ENCODE data around the gene MRPL42.

- TF ChIP-seq POLR2A (IDR thresholded peaks at IDR 0.05) = no peak
- no peak for TF ChIP-seq CTCF (IDR thresholded peaks at IDR 0.05)
Observed at GRCh38 chr12:93482721-93483120, 15.4 kb downstream of the MRPL42 start.

All from esophagus squamous epithelium (tissue), 4 donors.